ENCODE data around the gene POLA1.

Gene POLA1

DNA sequence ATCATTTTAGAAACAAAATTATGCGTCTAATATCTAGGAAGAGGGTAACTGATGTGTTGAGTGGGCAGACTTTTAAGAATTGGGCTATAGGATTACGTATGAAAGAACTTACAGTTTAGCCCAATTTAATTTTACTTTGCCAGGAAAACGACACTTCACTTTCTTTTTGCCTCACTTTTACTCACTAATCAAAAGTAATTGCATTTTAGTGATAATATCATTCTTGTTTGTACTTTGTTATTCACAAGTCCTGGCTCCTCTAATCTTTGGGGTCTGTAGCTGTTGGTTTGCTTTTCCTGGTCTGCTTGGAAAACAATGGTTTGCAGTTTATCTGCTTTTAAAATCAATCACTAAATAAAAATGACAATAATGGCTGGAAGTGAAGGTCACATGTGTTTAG is 325.0 kb downstream of the POLA1 start:
- Histone ChIP-seq H3K9me3 (ENCODE audit: insufficient read depth, low read length) (no peaks in the 10 kb centered on the region), H3K4me3 (ENCODE audit: insufficient read length, low read depth) (no peak overlapping the region), H3K9ac (ENCODE audit: insufficient read length, low read depth) (no peak overlapping the region), H3K36me3 (ENCODE audit: insufficient read depth, insufficient read length, low read length) (no peaks in the 10 kb centered on the region), H3K27me3 (ENCODE audit: insufficient read depth, insufficient read length) (peaks cover 97% of the 10 kb centered on the region), H3K4me1 (ENCODE audit: insufficient read depth, insufficient read length) (peaks cover 6% of the 10 kb centered on the region)
- TF ChIP-seq YY1 (IDR thresholded peaks at IDR 0.05; ENCODE audit: insufficient read depth, insufficient read length) (no peak), SUZ12 (IDR thresholded peaks at IDR 0.05; ENCODE audit: extremely low read depth, insufficient read depth, insufficient read length) (no peak), ZNF274 (IDR thresholded peaks at IDR 0.05; ENCODE audit: low read depth, low read length) (no peak)
- no peak for DNase-seq (ENCODE audit: low read depth, low spot score)

DNA sequence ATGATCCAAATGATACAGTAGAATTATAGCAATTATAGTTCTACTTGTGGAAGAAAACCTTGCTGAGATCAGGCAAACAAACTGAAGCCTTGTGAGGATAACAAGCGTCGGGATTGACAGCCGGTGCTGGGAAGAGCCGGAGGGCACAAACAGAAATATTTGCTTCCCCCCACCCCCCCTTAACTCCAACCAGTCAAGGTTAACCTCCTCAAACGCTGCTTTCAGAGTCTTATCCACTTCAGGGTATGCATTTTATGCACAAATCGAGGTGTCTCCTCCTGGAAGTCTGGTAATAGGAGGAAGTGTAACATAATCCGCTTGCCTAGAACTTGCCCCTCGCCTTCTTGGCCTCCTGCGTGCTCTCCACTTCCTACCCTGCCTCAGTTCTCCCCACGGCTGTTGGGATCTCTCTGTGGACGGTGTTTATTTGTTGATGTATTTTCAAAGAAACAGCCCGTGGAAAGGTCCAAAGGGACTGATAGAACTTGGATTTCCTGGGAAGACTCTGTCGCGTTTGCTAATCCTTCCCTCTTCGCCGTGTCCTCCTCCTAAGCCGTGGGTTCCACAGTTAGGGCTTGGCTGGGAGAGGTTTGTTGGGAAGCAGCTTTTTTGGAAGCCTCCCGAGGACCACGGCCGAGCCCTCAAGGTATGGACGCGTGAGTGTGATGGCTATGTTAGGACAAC is 326.1 kb downstream of the POLA1 start:
- TF ChIP-seq YY1 (IDR thresholded peaks at IDR 0.05; ENCODE audit: insufficient read depth, insufficient read length): no peak
- peak; percentile 41 for TF ChIP-seq SUZ12 (IDR thresholded peaks at IDR 0.05; ENCODE audit: extremely low read depth, insufficient read depth, insufficient read length)
- DNase-seq (ENCODE audit: low read depth, low spot score): no peak
- Histone ChIP-seq H3K4me1 (ENCODE audit: insufficient read depth, insufficient read length) (peaks cover 6% of the 10 kb centered on the region), H3K9me3 (ENCODE audit: insufficient read depth, low read length) (no peaks in the 10 kb centered on the region), H3K9ac (ENCODE audit: insufficient read length, low read depth) (peak overlapping the region; percentile 5), H3K27me3 (ENCODE audit: insufficient read depth, insufficient read length) (peaks cover 97% of the 10 kb centered on the region), H3K4me3 (ENCODE audit: insufficient read length, low read depth) (no peak overlapping the region), H3K36me3 (ENCODE audit: insufficient read depth, insufficient read length, low read length) (no peaks in the 10 kb centered on the region)

DNA sequence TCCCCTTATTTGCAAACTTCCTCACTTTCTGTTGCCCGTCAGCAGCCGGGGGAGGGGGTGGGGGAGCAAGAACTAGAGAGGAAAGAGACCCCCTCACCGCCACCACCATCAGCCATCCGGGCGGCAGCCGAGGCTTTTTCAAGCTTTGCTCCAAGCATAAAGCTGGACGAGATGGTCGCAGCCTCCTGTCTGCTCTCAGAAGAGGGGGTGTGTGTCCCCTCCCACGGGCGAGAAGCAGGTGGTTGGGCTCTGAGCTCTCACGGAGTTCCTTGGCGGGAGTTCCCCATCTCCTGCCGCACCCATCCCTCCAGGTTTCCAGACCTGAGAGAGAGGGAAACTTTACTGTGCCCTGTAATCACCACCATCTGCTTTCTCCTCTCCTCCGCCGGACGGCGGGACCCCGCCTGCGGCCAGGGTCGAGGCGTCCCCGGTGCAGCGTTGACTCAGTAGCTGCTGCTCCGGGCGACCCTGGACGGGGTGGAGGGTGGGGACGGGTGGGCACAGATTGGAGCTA is 326.7 kb downstream of the POLA1 start:
- H3K27me3 ChIP-seq (ENCODE audit: insufficient read depth, insufficient read length): peaks cover 97% of the 10 kb centered on the region
- no peak overlapping the region for H3K4me3 ChIP-seq (ENCODE audit: insufficient read length, low read depth)
- TF ChIP-seq YY1 (IDR thresholded peaks at IDR 0.05; ENCODE audit: insufficient read depth, insufficient read length) (no peak), SUZ12 (IDR thresholded peaks at IDR 0.05; ENCODE audit: extremely low read depth, insufficient read depth, insufficient read length) (no peak), ZNF274 (IDR thresholded peaks at IDR 0.05; ENCODE audit: low read depth, low read length) (no peak)
- no peaks in the 10 kb centered on the region for H3K9me3 ChIP-seq (ENCODE audit: insufficient read depth, low read length)
- DNase-seq (ENCODE audit: low read depth, low spot score): no peak
- H3K4me1 ChIP-seq (ENCODE audit: insufficient read depth, insufficient read length): peaks cover 6% of the 10 kb centered on the region
- no peaks in the 10 kb centered on the region for H3K36me3 ChIP-seq (ENCODE audit: insufficient read depth, insufficient read length, low read length)
- H3K9ac ChIP-seq (ENCODE audit: insufficient read length, low read depth): peak overlapping the region; percentile 5

GRCh38 chrX:25020905-25021449 is 327.3 kb downstream of the POLA1 start:
- H3K27me3 ChIP-seq (ENCODE audit: insufficient read depth, insufficient read length): peaks cover 95% of the 10 kb centered on the region
- H3K9me3 ChIP-seq (ENCODE audit: insufficient read depth, low read length): no peaks in the 10 kb centered on the region
- peak overlapping the region; percentile 21 for H3K9ac ChIP-seq (ENCODE audit: insufficient read length, low read depth)
- DNase-seq (ENCODE audit: low read depth, low spot score): no peak
- peaks cover 6% of the 10 kb centered on the region for H3K4me1 ChIP-seq (ENCODE audit: insufficient read depth, insufficient read length)
- TF ChIP-seq YY1 (IDR thresholded peaks at IDR 0.05; ENCODE audit: insufficient read depth, insufficient read length): no peak
- TF ChIP-seq ZNF274 (IDR thresholded peaks at IDR 0.05; ENCODE audit: low read depth, low read length): no peak
- no peak for TF ChIP-seq SUZ12 (IDR thresholded peaks at IDR 0.05; ENCODE audit: extremely low read depth, insufficient read depth, insufficient read length)
- no peak overlapping the region for H3K4me3 ChIP-seq (ENCODE audit: insufficient read length, low read depth)
- H3K36me3 ChIP-seq (ENCODE audit: insufficient read depth, insufficient read length, low read length): no peaks in the 10 kb centered on the region

GRCh38 chrX:25022499-25023325 is 329.0 kb downstream of the POLA1 start:
- Histone ChIP-seq H3K36me3 (ENCODE audit: insufficient read depth, insufficient read length, low read length) (no peaks in the 10 kb centered on the region), H3K4me1 (ENCODE audit: insufficient read depth, insufficient read length) (peaks cover 6% of the 10 kb centered on the region), H3K9me3 (ENCODE audit: insufficient read depth, low read length) (no peaks in the 10 kb centered on the region), H3K4me3 (ENCODE audit: insufficient read length, low read depth) (peak overlapping the region; percentile 21), H3K9ac (ENCODE audit: insufficient read length, low read depth) (peak overlapping the region; percentile 32), H3K27me3 (ENCODE audit: insufficient read depth, insufficient read length) (peaks cover 78% of the 10 kb centered on the region)
- DNase-seq (ENCODE audit: low read depth, low spot score): no peak
- TF ChIP-seq SUZ12 (IDR thresholded peaks at IDR 0.05; ENCODE audit: extremely low read depth, insufficient read depth, insufficient read length) (peak; percentile 69), ZNF274 (IDR thresholded peaks at IDR 0.05; ENCODE audit: low read depth, low read length) (no peak)

DNA sequence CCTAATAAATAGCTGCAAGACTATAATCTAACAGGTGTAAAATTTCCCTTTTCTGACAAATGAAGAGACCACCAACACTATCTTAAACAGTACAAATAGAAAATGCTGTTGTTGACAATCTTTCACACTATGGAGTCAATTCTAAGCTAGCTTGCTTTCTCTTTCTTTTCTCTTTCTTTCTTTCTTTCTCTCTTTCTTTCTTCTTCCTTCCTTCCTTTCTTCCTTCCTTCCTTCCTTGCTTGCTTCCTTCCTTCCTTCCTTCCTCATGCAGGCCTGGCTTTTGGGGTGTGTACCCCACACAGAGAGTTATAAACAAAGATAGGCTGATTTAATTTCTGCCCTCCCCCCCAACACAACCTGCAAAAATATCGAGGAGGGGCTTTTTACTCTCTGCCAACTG is 330.2 kb downstream of the POLA1 start:
- DNase-seq (ENCODE audit: low read depth, low spot score): no peak
- peaks cover 66% of the 10 kb centered on the region for H3K27me3 ChIP-seq (ENCODE audit: insufficient read depth, insufficient read length)
- H3K36me3 ChIP-seq (ENCODE audit: insufficient read depth, insufficient read length, low read length): no peaks in the 10 kb centered on the region
- H3K9me3 ChIP-seq (ENCODE audit: insufficient read depth, low read length): no peaks in the 10 kb centered on the region
- H3K9ac ChIP-seq (ENCODE audit: insufficient read length, low read depth): no peak overlapping the region
- peaks cover 6% of the 10 kb centered on the region for H3K4me1 ChIP-seq (ENCODE audit: insufficient read depth, insufficient read length)
- no peak overlapping the region for H3K4me3 ChIP-seq (ENCODE audit: insufficient read length, low read depth)
- TF ChIP-seq YY1 (IDR thresholded peaks at IDR 0.05; ENCODE audit: insufficient read depth, insufficient read length): no peak
- TF ChIP-seq ZNF274 (IDR thresholded peaks at IDR 0.05; ENCODE audit: low read depth, low read length): no peak
- TF ChIP-seq SUZ12 (IDR thresholded peaks at IDR 0.05; ENCODE audit: extremely low read depth, insufficient read depth, insufficient read length): no peak

DNA sequence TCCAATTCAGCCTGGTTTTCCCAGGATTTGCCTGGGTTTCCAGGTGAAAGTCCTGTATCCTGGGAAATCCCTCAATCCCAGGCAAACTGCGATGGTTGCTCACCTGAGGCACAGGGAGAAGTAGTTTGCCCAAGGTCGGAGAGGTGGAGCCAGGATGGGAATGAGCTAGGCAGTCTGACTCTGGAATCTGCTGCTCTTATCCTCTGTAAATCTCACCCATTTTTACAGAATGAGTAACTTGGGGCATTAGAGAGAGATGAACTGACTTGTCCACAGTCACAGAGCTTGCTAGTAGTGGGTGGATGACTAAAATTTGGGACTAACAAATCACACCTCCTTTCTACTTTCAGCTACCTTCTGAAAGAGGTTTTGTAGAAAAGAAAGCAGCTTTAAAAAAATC is 331.9 kb downstream of the POLA1 start:
- no peak for TF ChIP-seq ZNF274 (IDR thresholded peaks at IDR 0.05; ENCODE audit: low read depth, low read length)
- no peak for TF ChIP-seq SUZ12 (IDR thresholded peaks at IDR 0.05; ENCODE audit: extremely low read depth, insufficient read depth, insufficient read length)
- no peak for TF ChIP-seq YY1 (IDR thresholded peaks at IDR 0.05; ENCODE audit: insufficient read depth, insufficient read length)
- Histone ChIP-seq H3K36me3 (ENCODE audit: insufficient read depth, insufficient read length, low read length) (no peaks in the 10 kb centered on the region), H3K27me3 (ENCODE audit: insufficient read depth, insufficient read length) (peaks cover 49% of the 10 kb centered on the region)

More for the DNA sequence above, 331.9 kb downstream of the POLA1 start:
- no peak for DNase-seq (ENCODE audit: low read depth, low spot score)
- H3K4me1 ChIP-seq (ENCODE audit: insufficient read depth, insufficient read length): peaks cover 3% of the 10 kb centered on the region
- H3K4me3 ChIP-seq (ENCODE audit: insufficient read length, low read depth): no peak overlapping the region
- H3K9ac ChIP-seq (ENCODE audit: insufficient read length, low read depth): no peak overlapping the region
- no peaks in the 10 kb centered on the region for H3K9me3 ChIP-seq (ENCODE audit: insufficient read depth, low read length)

All from NT2/D1 (cell line).